Activated CD8-positive, alpha-beta memory T cell treated with anti-CD3 and anti-CD28 coated beads for 48 hours (primary cell): ENCODE results near the gene SIL1.
"Not testable (repeated sequence)": the region's sequence is repeated elsewhere in the genome, so short reads cannot be mapped to it uniquely, and the experiment has no call there.

Experiments
- DNase-seq, 3 experiments: peaks; one replicate each; pipeline ENCODE4 v3.0.0-alpha.2; 2020; ENCODE audit warnings: low read depth in 2 of 3, low spot score in 2 of 3

The SIL1 gene

GRCh38 chr5:139197710-139198669 is at the start of gene SIL1:
Gene SIL1, minus strand, starts transcription at chr5:139198368. Its CDS starts 70,525 bp downstream, at chr5:139127843.
- DNase-seq: peak; percentile 90 to 96 (median 92)

DNA sequence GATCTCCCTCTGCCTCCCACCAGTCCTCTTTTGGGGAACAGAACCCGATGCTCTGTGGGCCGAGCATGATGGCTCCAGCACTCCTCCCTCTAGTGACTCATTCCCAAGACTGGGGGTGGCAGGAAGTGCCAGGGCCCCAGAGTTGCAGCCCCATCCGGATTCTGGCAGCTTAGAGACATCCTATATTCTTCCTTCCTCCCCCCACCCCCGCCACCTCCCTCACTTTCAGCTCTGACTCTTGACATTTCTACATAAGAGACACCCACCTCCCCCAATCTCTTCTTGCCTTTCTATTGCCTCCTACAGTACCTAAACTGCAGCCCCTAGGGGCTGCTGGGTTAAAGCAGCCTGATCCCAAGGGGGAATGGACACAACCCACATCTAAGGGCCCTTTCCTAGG is 48.2 kb upstream of the SIL1 start:
- peak in 2 of 3 experiments; percentile 26 to 36 for DNase-seq

DNA sequence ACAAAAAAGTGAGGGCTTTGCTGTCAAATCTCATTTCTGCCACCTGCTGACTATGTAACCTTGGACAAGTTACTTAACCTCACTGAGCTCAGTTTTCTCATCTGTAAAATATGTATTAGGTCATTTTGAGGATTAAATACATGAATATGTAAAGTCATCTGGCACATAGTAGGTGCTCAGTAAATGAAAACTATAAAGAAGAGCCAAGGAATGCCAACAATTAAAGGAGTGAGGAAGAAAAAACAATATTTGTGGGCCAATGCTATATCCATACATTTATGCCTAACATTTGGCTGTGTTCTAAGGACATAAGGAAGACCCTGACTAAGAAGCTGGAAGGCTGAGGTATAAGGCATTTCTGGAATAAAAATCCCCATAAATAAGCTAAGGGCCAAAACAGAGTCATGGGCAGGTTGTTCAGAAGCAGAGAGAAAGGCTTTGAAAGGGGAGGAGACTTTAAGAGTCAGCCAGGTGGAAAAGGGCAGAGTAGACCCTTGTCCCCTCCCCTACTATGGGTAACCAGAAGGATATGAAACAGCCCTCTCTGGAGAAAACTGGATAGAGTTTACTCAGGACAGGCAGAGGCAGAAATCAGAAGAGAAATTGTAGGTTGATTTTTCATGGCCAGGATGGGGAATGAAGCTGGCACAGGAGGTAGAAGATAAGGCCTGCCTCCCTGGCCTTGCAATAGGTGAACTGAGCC is 47.6 kb upstream of the SIL1 start:
- no peak for DNase-seq

- DNase-seq: no peak
Observed at GRCh38 chr5:139243425-139243970, 45.3 kb upstream of the SIL1 start.

DNA sequence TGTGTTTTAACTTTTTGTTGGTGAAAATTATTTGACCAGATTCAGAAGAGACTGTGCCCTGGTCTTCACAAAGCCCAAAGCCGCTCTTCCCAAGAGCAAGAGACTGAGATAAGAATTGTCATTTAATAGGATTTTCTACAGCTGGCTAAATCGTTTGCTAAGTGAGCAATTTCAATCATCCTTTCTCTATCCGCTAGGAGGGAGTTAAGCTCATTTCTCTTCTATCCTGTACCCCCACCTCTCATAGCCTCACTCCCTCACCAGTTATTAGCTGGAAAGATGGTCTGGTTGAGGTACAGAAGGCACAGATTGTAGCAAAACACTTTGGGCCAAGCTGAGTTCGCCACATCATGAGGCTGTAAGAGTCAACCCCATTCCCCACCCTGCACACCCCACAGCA is 43.0 kb upstream of the SIL1 start:
- DNase-seq: no peak

- DNase-seq: no peak
Observed at GRCh38 chr5:139236479-139236878, 38.3 kb upstream of the SIL1 start.

GRCh38 chr5:139232147-139232724 is 34.1 kb upstream of the SIL1 start:
- no peak for DNase-seq

DNA sequence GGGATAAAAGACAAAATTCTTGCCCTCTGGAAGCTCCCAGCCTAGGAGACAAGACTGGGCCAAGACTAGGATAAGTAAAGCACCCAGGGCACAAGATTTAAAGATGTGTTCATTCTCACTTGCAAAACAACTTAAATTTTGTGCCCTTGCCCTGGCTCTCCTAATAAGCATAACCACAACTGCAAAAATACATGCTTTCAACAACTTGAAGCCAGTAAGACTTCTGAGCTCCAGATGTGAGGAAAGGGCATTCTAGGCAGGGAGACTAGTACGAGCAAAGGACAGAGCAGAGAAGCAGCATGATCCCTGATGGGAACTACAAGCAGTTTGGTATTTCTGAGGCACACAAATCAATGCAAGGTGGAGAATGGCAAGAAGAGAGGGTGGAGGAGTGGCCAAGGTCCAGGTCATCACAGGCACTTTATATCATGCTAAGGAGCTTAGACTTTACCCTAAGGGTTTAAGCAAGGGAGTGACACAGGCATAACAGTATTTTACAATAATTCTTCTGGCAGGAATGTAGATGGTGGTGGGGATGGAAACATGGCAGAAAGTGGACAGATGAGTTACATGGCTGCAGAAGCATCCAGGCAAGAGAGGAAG is 30.1 kb upstream of the SIL1 start:
- DNase-seq: no peak

DNA sequence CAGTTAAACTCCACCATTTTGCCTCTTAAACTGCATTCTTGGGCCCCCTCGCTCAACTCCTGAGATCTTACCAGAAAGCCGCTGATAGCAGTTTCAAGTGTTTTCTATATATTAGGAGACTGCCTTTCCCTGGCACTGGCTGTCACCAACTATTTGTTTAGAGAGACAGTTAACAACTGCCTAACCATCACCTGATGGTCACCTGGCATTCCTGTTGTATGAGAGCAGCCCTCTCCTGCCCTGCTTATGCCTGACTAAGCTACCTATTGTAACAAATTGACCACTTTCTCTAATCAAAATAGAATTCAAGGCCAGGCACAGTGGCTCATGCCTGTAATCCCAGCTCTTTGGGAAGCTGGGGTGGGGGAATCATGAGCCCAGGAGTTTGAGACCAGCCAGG is 28.0 kb upstream of the SIL1 start:
- no peak for DNase-seq

DNA sequence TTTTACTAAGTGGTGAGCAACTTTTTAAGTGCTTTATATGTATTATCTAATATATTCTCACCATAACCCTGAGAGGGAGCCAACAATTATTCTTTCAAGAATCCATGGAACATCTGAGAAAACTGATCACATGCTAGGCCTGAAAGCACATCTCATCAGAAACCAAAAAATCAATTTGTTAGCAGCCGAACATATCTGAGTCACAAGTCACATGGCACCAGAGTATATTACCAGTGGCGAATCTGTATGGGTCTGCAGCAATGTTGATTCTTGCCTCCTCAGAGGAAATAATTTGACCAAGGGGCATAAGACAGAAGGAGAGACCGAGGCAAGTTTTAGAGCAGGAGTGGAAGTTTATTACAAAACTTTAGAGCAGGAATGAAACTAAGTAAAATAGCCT is 25.3 kb upstream of the SIL1 start:
- DNase-seq: no peak

- DNase-seq: no peak
Observed at GRCh38 chr5:139222346-139222745, 24.2 kb upstream of the SIL1 start.

DNA sequence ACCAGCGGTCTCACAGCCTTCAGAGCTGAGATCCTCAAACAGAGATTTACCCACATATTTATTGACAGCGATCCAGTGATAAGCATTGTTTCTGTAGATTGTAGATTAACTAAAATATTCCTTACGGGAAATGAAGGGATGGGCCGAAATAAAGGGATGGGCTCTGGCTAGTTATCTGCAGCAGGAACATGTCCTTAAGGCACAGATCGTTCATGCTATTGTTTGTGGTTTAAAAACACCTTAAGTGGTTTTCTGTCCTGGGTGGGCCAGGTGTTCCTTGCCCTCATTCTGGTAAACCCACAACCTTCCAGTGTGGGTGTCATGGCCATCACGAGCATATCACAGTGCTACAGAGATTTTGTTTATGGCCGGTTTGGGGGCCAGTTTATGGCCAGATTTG is 19.9 kb upstream of the SIL1 start:
- not testable (repeated sequence) for DNase-seq

DNA sequence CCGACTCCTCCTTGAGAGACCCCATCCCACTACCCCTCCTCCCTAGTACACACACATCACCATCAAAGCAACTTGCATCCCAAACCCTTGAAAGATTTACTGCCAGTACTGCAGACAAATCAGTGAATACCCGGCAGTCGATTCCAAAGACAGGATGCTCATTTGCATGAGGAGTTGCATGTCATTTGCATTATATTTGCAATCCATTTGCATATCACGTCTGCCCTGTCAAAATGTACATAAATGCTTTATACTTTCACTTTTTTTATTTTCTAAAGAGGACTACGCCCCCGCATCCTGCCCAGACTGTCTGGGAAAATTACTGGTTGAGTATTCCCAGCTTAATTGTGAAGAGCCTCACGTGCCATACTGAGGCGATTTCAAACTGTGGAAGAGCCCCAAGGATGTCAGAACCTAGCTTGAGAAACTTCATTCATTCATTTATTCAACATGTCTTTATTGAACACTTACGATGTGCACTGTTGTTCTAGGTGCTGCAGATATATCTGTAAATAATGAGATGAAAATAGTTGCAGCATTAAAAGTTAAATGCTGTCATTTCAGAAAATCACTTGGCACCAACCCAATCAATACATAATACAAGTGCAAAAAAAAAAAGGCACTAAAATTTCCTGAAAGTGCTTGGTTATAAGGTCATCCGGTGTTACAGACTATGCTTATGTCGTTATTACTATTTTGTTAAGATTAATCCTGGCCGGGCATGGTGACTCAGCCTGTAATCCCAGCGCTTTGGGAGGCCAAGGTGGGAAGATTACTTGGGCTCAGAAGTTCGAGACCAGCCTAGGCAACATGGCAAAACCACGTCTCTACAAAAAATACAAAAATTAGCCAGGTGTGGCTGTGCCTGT is 17.2 kb upstream of the SIL1 start:
- no peak for DNase-seq

GRCh38 chr5:139214646-139215045 is 16.5 kb upstream of the SIL1 start:
- no peak for DNase-seq

- DNase-seq: no peak
Observed at GRCh38 chr5:139212906-139213305, 14.7 kb upstream of the SIL1 start.

DNA sequence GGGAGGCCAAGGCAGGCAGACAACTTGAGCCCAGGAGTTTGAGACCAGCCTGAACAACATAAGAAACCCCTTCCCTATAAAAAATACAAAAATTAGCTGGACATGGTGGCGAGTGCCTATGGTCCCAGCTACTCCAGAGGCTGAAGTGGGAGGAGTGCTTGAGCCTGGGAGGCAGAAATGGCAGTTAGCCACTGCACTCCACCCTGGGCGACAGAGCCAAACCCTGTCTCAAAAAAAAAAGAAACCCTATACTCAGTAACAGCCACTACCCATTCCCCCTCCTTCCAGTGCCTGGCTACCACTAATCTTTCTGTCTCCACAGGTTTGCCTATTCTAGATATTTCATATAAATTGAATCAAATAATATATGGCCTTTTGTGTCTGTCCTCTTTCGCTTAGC is 14.3 kb upstream of the SIL1 start:
- DNase-seq: no peak

- no peak for DNase-seq
Observed at GRCh38 chr5:139210585-139210984, 12.4 kb upstream of the SIL1 start.

GRCh38 chr5:139207297-139208000 is 9.3 kb upstream of the SIL1 start:
- DNase-seq: no peak

DNA sequence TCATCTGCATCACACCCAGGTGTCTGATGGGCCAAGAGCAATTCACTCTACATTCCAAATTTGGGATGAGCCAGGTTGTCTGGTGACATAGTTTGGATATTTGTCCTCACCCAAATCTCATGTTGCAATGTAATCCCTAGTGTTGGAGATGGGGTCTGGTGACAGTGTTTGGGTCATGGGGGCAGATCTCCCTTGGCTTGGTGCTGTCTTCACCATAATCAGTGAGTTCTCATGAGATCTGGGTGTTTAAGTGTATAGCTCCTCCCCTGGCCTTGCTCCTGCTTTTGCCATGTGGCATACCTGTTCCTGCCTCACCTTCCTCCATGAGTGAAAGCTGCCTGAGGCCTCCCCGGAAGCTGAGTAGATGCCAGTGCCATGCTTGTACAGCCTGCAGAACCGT is 7.4 kb upstream of the SIL1 start:
- no peak for DNase-seq

GRCh38 chr5:139205124-139205523 is 7.0 kb upstream of the SIL1 start:
- DNase-seq: no peak
